Measurements from ENCODE around the gene BUB3.

GRCh38 chr10:123119081-123119480, 35.1 kb upstream of the BUB3 start:
- TF ChIP-seq, protein P1, sequence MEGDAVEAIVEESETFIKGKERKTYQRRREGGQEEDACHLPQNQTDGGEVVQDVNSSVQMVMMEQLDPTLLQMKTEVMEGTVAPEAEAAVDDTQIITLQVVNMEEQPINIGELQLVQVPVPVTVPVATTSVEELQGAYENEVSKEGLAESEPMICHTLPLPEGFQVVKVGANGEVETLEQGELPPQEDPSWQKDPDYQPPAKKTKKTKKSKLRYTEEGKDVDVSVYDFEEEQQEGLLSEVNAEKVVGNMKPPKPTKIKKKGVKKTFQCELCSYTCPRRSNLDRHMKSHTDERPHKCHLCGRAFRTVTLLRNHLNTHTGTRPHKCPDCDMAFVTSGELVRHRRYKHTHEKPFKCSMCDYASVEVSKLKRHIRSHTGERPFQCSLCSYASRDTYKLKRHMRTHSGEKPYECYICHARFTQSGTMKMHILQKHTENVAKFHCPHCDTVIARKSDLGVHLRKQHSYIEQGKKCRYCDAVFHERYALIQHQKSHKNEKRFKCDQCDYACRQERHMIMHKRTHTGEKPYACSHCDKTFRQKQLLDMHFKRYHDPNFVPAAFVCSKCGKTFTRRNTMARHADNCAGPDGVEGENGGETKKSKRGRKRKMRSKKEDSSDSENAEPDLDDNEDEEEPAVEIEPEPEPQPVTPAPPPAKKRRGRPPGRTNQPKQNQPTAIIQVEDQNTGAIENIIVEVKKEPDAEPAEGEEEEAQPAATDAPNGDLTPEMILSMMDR (conservative IDR thresholded peaks at IDR 0.05), result no peak
- TF ChIP-seq EZH2 (IDR thresholded peaks at IDR 0.05; ENCODE audit: low read depth), result no peak
